ENCODE data around the gene EHMT2. TPM values are rescaled to one million over a fixed set of nuclear protein-coding genes. Genes with fewer than 3 reads are reported as not detected.

The EHMT2 gene
- polyA plus RNA-seq, 3 donors: 9.9 to 52.8 (median 16.0) TPM

DNA sequence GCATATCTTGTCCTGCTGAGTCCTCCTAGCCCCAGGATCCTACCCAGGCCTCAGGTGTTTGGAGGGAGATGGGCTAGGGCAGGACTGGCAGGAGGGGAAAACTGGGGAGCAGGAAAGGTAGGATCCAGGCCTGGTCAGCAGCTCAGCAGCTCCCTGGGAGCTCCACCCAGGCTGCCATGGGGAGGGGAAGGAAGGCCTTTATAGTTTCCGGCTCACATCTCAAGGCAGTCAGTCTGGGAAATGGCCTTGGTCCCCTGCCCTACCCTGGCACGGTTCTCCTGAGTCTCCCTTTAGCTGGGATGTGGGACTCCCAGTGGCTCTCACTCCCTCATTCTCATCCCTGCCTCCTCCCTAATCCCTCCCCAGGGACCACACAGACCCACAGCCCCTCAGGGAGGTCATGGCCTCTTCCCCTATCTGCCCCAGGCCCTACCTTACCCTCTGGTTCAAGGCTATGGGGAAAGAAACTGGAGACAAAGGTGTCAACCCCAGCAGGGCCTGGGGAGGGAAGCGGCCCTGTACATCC lies 20.3 kb downstream of the EHMT2 start:
- H3K36me3 Mint-ChIP-seq: peaks cover 26 to 33% of the 10 kb centered on the region in 2 donors

GRCh38 chr6:31876357-31876756 lies 21.1 kb downstream of the EHMT2 start:
- H3K79me2 ChIP-seq (ENCODE audit: insufficient read depth, low read length): no peaks in the 10 kb centered on the region
- WGBS (ENCODE audit: insufficient coverage): 100% methylated on average over 1 of the region's 7 CpGs
- no peaks in the 10 kb centered on the region for H3K9me3 Mint-ChIP-seq
- no peak overlapping the region for H3K4me3 ChIP-seq (replicated peaks in 1 of 3; ENCODE audit: low read depth in 2 of 3, low read length in 3 of 3)
- H3K4me2 ChIP-seq (replicated peaks; ENCODE audit: extremely low read depth, low read length, poor library complexity, severe bottlenecking): no peak overlapping the region
- H3K36me3 Mint-ChIP-seq: peaks cover 19 to 24% of the 10 kb centered on the region in 2 donors
- intact Hi-C loops (cut with micrococcal nuclease): no loop called here
- H3K27me3 Mint-ChIP-seq (ENCODE audit: low read depth in 3 of 3): peaks cover 5 to 9% (median 8%) of the 10 kb centered on the region in 3 donors
- no peak overlapping the region for H3K27ac Mint-ChIP-seq
- H3K4me1 ChIP-seq (ENCODE audit: control insufficient read depth in 1 of 2, insufficient read depth in 2 of 2, low read length in 2 of 2): no peaks in the 10 kb centered on the region
- TF ChIP-seq, protein P1, sequence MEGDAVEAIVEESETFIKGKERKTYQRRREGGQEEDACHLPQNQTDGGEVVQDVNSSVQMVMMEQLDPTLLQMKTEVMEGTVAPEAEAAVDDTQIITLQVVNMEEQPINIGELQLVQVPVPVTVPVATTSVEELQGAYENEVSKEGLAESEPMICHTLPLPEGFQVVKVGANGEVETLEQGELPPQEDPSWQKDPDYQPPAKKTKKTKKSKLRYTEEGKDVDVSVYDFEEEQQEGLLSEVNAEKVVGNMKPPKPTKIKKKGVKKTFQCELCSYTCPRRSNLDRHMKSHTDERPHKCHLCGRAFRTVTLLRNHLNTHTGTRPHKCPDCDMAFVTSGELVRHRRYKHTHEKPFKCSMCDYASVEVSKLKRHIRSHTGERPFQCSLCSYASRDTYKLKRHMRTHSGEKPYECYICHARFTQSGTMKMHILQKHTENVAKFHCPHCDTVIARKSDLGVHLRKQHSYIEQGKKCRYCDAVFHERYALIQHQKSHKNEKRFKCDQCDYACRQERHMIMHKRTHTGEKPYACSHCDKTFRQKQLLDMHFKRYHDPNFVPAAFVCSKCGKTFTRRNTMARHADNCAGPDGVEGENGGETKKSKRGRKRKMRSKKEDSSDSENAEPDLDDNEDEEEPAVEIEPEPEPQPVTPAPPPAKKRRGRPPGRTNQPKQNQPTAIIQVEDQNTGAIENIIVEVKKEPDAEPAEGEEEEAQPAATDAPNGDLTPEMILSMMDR (IDR thresholded peaks at IDR 0.05): no peak
- no peaks in the 10 kb centered on the region for H3K9me3 ChIP-seq (replicated peaks in 1 of 2; ENCODE audit: control insufficient read depth in 1 of 2, insufficient read depth in 1 of 2, low read length in 2 of 2)
- DNase-seq: no peak
- H3K4me3 Mint-ChIP-seq: no peak overlapping the region
- no peak overlapping the region for H3K9ac ChIP-seq (ENCODE audit: insufficient read depth, low read length, poor library complexity, severe bottlenecking)
- H2AFZ ChIP-seq (ENCODE audit: insufficient read depth, low read depth, low read length, poor library complexity, severe bottlenecking): no peak overlapping the region
- H3K27me3 ChIP-seq (ENCODE audit: control insufficient read depth in 2 of 2, insufficient read depth in 2 of 2, low read length in 2 of 2): no peaks in the 10 kb centered on the region
- no peaks in the 10 kb centered on the region for H4K20me1 ChIP-seq (ENCODE audit: insufficient read depth, low read length)
- peaks cover 18 to 20% of the 10 kb centered on the region in 2 donors for H3K36me3 ChIP-seq (replicated peaks in 1 of 2; ENCODE audit: control insufficient read depth in 1 of 2, insufficient read depth in 2 of 2, low read length in 2 of 2)
- H3K27ac ChIP-seq (ENCODE audit: low read depth in 1 of 2, low read length in 2 of 2): no peak overlapping the region
- no peaks in the 10 kb centered on the region for H3K4me1 Mint-ChIP-seq

More for the DNA sequence above, 20.3 kb downstream of the EHMT2 start:
- 100% methylated on average over 2 of the region's 3 CpGs for WGBS (ENCODE audit: insufficient coverage)
- Mint-ChIP-seq H3K9me3 (no peaks in the 10 kb centered on the region), H3K4me1 (no peaks in the 10 kb centered on the region), H3K27me3 (ENCODE audit: low read depth in 3 of 3) (peaks cover 5 to 7% (median 7%) of the 10 kb centered on the region in 3 donors), H3K4me3 (no peak overlapping the region), H3K27ac (no peak overlapping the region)
- no peak overlapping the region for H2AFZ ChIP-seq (ENCODE audit: insufficient read depth, low read depth, low read length, poor library complexity, severe bottlenecking)
- H3K4me1 ChIP-seq (ENCODE audit: control insufficient read depth in 1 of 2, insufficient read depth in 2 of 2, low read length in 2 of 2): no peaks in the 10 kb centered on the region
- no peak overlapping the region for H3K9ac ChIP-seq (ENCODE audit: insufficient read depth, low read length, poor library complexity, severe bottlenecking)
- H3K4me3 ChIP-seq (replicated peaks in 1 of 3; ENCODE audit: low read depth in 2 of 3, low read length in 3 of 3): no peak overlapping the region
- H3K27me3 ChIP-seq (ENCODE audit: control insufficient read depth in 2 of 2, insufficient read depth in 2 of 2, low read length in 2 of 2): no peaks in the 10 kb centered on the region
- DNase-seq: no peak
- no peaks in the 10 kb centered on the region for H3K9me3 ChIP-seq (replicated peaks in 1 of 2; ENCODE audit: control insufficient read depth in 1 of 2, insufficient read depth in 1 of 2, low read length in 2 of 2)
- no peak overlapping the region for H3K27ac ChIP-seq (ENCODE audit: low read depth in 1 of 2, low read length in 2 of 2)
- no peaks in the 10 kb centered on the region for H3K79me2 ChIP-seq (ENCODE audit: insufficient read depth, low read length)
- intact Hi-C loops (cut with micrococcal nuclease): no loop called here
- H3K36me3 ChIP-seq (replicated peaks in 1 of 2; ENCODE audit: control insufficient read depth in 1 of 2, insufficient read depth in 2 of 2, low read length in 2 of 2): peaks cover 24 to 27% of the 10 kb centered on the region in 2 donors
- TF ChIP-seq, protein P1 (IDR thresholded peaks at IDR 0.05): no peak
- no peaks in the 10 kb centered on the region for H4K20me1 ChIP-seq (ENCODE audit: insufficient read depth, low read length)
- no peak overlapping the region for H3K4me2 ChIP-seq (replicated peaks; ENCODE audit: extremely low read depth, low read length, poor library complexity, severe bottlenecking)

Measured in CD14-positive monocyte (primary cell).